GM23338 (cell line): ENCODE results near the gene ZNF709. TPM values are rescaled to one million over a fixed set of nuclear protein-coding genes. Genes with fewer than 3 reads are reported as not detected.
A peak's percentile ranks its signal among the peaks of the same experiment; 100 is the strongest.

Experiments
- ATAC-seq: fragments of 200-7000 bp; cut with Tn5 transposase; 3 replicates; pipeline ENCODE4 v1.9.1; 2020
- DNase-seq: peaks from one replicate; pipeline ENCODE4 v3.0.0-alpha.2; 2015; ENCODE audit warnings: low spot score
- H2AFZ ChIP-seq: fragments of 200-600 bp; sonication (generic); 2 replicates; pipeline ENCODE4 v1.8.0; 2016; ENCODE audit warnings: antibody characterized with exemption, mild to moderate bottlenecking, moderate library complexity
- H3F3A ChIP-seq: fragments of 200-600 bp; sonication (generic); replicated peaks from 2 replicates; pipeline ENCODE4 v1.8.0; 2017; ENCODE audit warnings: antibody characterized with exemption, mixed run types, low read depth
- H3K27ac ChIP-seq: fragments of 200-600 bp; sonication (generic); 2 replicates; pipeline ENCODE4 v1.6.1; 2016; ENCODE audit warnings: low read depth
- H3K27me3 ChIP-seq: fragments of 200-600 bp; sonication (generic); 2 replicates; pipeline ENCODE4 v1.8.0; 2016; ENCODE audit warnings: mild to moderate bottlenecking, mixed run types, moderate library complexity; ENCODE audit not compliant: insufficient read depth
- H3K36me3 ChIP-seq: fragments of 200-600 bp; sonication (generic); 2 replicates; pipeline ENCODE4 v1.8.0; 2016; ENCODE audit warnings: mild to moderate bottlenecking; ENCODE audit not compliant: insufficient read depth
- H3K4me1 ChIP-seq: fragments of 200-600 bp; sonication (generic); 2 replicates; pipeline ENCODE4 v1.8.0; 2016; ENCODE audit warnings: mild to moderate bottlenecking, moderate library complexity; ENCODE audit not compliant: insufficient read depth
- H3K4me2 ChIP-seq: fragments of 200-600 bp; sonication (generic); 2 replicates; pipeline ENCODE4 v1.7.1; 2017; ENCODE audit warnings: mixed run types
- H3K4me3 ChIP-seq: fragments of 200-600 bp; sonication (generic); 2 replicates; pipeline ENCODE4 v1.6.1; 2016; ENCODE audit warnings: mixed run types
- H3K79me2 ChIP-seq: fragments of 200-600 bp; sonication (generic); replicated peaks from 2 replicates; pipeline ENCODE4 v1.8.0; 2017; ENCODE audit warnings: mild to moderate bottlenecking; ENCODE audit not compliant: insufficient read depth
- H3K9me2 ChIP-seq: fragments of 200-600 bp; sonication (generic); 2 replicates; pipeline ENCODE4 v1.8.0; 2017; ENCODE audit not compliant: insufficient read depth
- H4K20me1 ChIP-seq: fragments of 200-600 bp; sonication (generic); replicated peaks from 2 replicates; pipeline ENCODE4 v1.8.0; 2017; ENCODE audit warnings: mild to moderate bottlenecking; ENCODE audit not compliant: insufficient read depth
- H3K27ac Mint-ChIP-seq: 2 replicates; pipeline ENCODE4 v1.8.0; 2020; ENCODE audit warnings: inconsistent platforms, mild to moderate bottlenecking, moderate library complexity, mixed read lengths
- H3K27me3 Mint-ChIP-seq: 3 replicates; pipeline ENCODE4 v1.8.0; 2022; ENCODE audit warnings: low read depth, mild to moderate bottlenecking, moderate library complexity, mixed read lengths, inconsistent platforms; ENCODE audit not compliant: insufficient read depth, poor library complexity
- H3K36me3 Mint-ChIP-seq: 3 replicates; pipeline ENCODE4 v1.8.0; 2021; ENCODE audit warnings: low read depth, mild to moderate bottlenecking, inconsistent platforms, moderate library complexity, mixed read lengths
- H3K4me1 Mint-ChIP-seq: 3 replicates; pipeline ENCODE4 v1.8.0; 2020; ENCODE audit warnings: mild to moderate bottlenecking, inconsistent platforms, mixed read lengths
- H3K4me3 Mint-ChIP-seq: 3 replicates; pipeline ENCODE4 v1.8.0; 2021; ENCODE audit warnings: moderate library complexity, mild to moderate bottlenecking, inconsistent platforms, mixed read lengths
- H3K9me3 Mint-ChIP-seq: 3 replicates; pipeline ENCODE4 v1.8.0; 2020; ENCODE audit warnings: moderate library complexity, mild to moderate bottlenecking, inconsistent platforms, mixed read lengths
- CREB1 ChIP-seq: fragments of 250-450 bp; sonication (Bioruptor Pico); IDR thresholded peaks from 2 replicates; pipeline ENCODE4 v1.5.0; 2020; ENCODE audit warnings: low read depth, mild to moderate bottlenecking, moderate library complexity
- EZH2 ChIP-seq: fragments of 200-600 bp; sonication (generic); IDR thresholded peaks from one replicate; pipeline ENCODE4 v1.8.0; 2017; ENCODE audit warnings: antibody characterized with exemption, mild to moderate bottlenecking, low read depth; ENCODE audit not compliant: unreplicated experiment
- EZH2phosphoT487 ChIP-seq: fragments of 200-600 bp; sonication (generic); IDR thresholded peaks from one replicate; pipeline ENCODE4 v1.8.1; 2018; ENCODE audit warnings: antibody characterized with exemption; ENCODE audit not compliant: unreplicated experiment
- JUNB ChIP-seq: IDR thresholded peaks from one replicate; pipeline ENCODE4 v1.6.1; 2016; ENCODE audit warnings: antibody characterized with exemption; ENCODE audit not compliant: unreplicated experiment
- NANOG ChIP-seq: IDR thresholded peaks from 2 replicates; pipeline ENCODE4 v1.6.1; 2016; ENCODE audit warnings: antibody characterized with exemption, borderline replicate concordance
- POLR2AphosphoS5 ChIP-seq: IDR thresholded peaks from 2 replicates; pipeline ENCODE4 v1.6.1; 2016; ENCODE audit warnings: antibody characterized with exemption, low read depth
- STAT1 ChIP-seq: IDR thresholded peaks from one replicate; pipeline ENCODE4 v1.6.1; 2016; ENCODE audit warnings: antibody characterized with exemption; ENCODE audit not compliant: unreplicated experiment
- ZNF114 ChIP-seq: fragments of 250-450 bp; sonication (Bioruptor Pico); IDR thresholded peaks from 2 replicates; pipeline ENCODE4 v1.5.0; 2020; ENCODE audit warnings: mild to moderate bottlenecking, moderate library complexity
- ZNF331 ChIP-seq: fragments of 250-450 bp; sonication (Bioruptor Pico); IDR thresholded peaks from 2 replicates; pipeline ENCODE4 v1.5.0; 2020; ENCODE audit warnings: low read depth, mild to moderate bottlenecking, moderate library complexity
- polyA plus RNA-seq: library from polyadenylated mRNA; unstranded; fragments of >200 nt; fragmentation: Nextera tagmentation; extraction: Ambion mirVana; gene quantifications from 2 replicates; pipeline ENCODE4 v1.2.1, GENCODE V29; 2016
- total RNA-seq: library from RNA; depleted of rRNA; stranded (reverse); fragments of >200 nt; shearing (Covaris generic); gene quantifications from 2 replicates; pipeline ENCODE4 v1.2.3, GENCODE V29; 2014
- TF ChIP-seq, protein P1 (sequence below): IDR thresholded peaks from one replicate; pipeline ENCODE4 v1.6.1; 2018; ENCODE audit warnings: antibody characterized with exemption; ENCODE audit not compliant: unreplicated experiment
- TF ChIP-seq, protein P2 (sequence below): fragments of 250-450 bp; sonication (Bioruptor Pico); IDR thresholded peaks from 2 replicates; pipeline ENCODE4 v1.5.0; 2020; ENCODE audit warnings: mild to moderate bottlenecking, moderate library complexity
- TF ChIP-seq, protein P3 (sequence below), 2 experiments: fragments of 200-600 bp in 1 of 2; sonication (generic) in 1 of 2; conservative IDR thresholded peaks; 2 replicates each; pipeline versions ENCODE4 v1.5.1 to v1.6.1; 2016 to 2017; ENCODE audit warnings: antibody characterized with exemption in 2 of 2, low read depth in 2 of 2, mild to moderate bottlenecking in 2 of 2, moderate library complexity in 1 of 2
- TF ChIP-seq, protein P4 (sequence below): IDR thresholded peaks from 2 replicates; pipeline ENCODE4 v1.6.1; 2016; ENCODE audit warnings: antibody characterized with exemption

Gene ZNF709
- total and polyA plus RNA-seq, 2 experiments from 2014 or later, result 0.94 to 1.8 TPM

DNA sequence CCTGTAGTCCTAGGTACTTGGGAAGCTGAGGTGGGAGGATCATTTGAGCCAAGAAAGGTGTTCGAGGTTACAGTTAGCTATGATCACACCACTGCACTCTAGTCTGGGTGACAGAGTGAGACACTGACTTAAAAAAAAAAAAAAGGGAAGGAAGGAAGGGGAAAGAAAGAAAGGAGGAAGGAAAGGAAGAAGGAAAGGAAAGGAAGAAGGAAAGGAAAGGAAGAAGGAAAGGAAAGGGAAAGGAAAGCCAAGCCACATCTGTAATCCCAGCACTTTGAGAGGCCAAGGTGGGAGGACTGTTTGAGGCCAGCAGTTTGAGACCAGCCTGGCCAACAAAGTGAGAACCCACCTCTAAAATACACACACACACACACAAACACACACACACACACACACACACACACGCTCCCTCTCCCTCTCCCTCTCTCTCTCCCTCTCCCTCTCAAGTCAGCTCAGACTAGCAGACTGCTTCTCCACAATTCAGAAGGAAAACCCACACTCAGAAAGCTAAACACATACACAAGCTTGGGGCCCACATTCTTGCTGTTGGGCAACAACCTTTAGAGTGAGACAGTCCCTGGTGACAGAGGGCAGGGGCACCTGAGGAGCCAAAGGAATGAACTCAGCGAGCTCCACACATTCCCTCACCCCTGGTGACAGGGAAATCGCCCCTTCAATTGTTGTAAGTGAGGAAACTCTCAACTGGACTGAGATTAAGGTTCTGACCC lies 2.7 kb downstream of the ZNF709 start:
- Histone ChIP-seq H3K27me3 (peaks cover 17% of the 10 kb centered on the region), H3K4me1 (peaks cover 13% of the 10 kb centered on the region; the same call in 1 of the 2 replicates), H4K20me1 (peaks cover 8% of the 10 kb centered on the region; the same call in 1 of the 2 replicates), H3K36me3 (no peaks in the 10 kb centered on the region), H3K4me3 (no peak overlapping the region), H3K79me2 (0 out of 2 replicates have a peak, but pooled peaks cover 3% of the 10 kb centered on the region), H3F3A (no peaks in the 10 kb centered on the region), H3K4me2 (no peak overlapping the region), H3K27ac (no peak overlapping the region), H2AFZ (no peak overlapping the region), H3K9me2 (no peaks in the 10 kb centered on the region)
- no peak overlapping the region for H3K4me3 Mint-ChIP-seq
- peaks cover 7% of the 10 kb centered on the region for H3K27me3 Mint-ChIP-seq
- peaks cover 10% of the 10 kb centered on the region; the same call in 2 of the 3 replicates for H3K4me1 Mint-ChIP-seq
- no peaks in the 10 kb centered on the region; the same call in 2 of the 3 replicates for H3K36me3 Mint-ChIP-seq
- peaks cover 4% of the 10 kb centered on the region; the same call in 2 of the 3 replicates for H3K9me3 Mint-ChIP-seq
- no peak for DNase-seq
- peak overlapping the region; percentile 13; the same call in 1 of the 2 replicates for H3K27ac Mint-ChIP-seq
- no peak for ATAC-seq
- no peak for TF ChIP-seq NANOG
- TF ChIP-seq JUNB, result no peak
- TF ChIP-seq, protein P1, sequence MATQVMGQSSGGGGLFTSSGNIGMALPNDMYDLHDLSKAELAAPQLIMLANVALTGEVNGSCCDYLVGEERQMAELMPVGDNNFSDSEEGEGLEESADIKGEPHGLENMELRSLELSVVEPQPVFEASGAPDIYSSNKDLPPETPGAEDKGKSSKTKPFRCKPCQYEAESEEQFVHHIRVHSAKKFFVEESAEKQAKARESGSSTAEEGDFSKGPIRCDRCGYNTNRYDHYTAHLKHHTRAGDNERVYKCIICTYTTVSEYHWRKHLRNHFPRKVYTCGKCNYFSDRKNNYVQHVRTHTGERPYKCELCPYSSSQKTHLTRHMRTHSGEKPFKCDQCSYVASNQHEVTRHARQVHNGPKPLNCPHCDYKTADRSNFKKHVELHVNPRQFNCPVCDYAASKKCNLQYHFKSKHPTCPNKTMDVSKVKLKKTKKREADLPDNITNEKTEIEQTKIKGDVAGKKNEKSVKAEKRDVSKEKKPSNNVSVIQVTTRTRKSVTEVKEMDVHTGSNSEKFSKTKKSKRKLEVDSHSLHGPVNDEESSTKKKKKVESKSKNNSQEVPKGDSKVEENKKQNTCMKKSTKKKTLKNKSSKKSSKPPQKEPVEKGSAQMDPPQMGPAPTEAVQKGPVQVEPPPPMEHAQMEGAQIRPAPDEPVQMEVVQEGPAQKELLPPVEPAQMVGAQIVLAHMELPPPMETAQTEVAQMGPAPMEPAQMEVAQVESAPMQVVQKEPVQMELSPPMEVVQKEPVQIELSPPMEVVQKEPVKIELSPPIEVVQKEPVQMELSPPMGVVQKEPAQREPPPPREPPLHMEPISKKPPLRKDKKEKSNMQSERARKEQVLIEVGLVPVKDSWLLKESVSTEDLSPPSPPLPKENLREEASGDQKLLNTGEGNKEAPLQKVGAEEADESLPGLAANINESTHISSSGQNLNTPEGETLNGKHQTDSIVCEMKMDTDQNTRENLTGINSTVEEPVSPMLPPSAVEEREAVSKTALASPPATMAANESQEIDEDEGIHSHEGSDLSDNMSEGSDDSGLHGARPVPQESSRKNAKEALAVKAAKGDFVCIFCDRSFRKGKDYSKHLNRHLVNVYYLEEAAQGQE, result no peak
- TF ChIP-seq, protein P2, sequence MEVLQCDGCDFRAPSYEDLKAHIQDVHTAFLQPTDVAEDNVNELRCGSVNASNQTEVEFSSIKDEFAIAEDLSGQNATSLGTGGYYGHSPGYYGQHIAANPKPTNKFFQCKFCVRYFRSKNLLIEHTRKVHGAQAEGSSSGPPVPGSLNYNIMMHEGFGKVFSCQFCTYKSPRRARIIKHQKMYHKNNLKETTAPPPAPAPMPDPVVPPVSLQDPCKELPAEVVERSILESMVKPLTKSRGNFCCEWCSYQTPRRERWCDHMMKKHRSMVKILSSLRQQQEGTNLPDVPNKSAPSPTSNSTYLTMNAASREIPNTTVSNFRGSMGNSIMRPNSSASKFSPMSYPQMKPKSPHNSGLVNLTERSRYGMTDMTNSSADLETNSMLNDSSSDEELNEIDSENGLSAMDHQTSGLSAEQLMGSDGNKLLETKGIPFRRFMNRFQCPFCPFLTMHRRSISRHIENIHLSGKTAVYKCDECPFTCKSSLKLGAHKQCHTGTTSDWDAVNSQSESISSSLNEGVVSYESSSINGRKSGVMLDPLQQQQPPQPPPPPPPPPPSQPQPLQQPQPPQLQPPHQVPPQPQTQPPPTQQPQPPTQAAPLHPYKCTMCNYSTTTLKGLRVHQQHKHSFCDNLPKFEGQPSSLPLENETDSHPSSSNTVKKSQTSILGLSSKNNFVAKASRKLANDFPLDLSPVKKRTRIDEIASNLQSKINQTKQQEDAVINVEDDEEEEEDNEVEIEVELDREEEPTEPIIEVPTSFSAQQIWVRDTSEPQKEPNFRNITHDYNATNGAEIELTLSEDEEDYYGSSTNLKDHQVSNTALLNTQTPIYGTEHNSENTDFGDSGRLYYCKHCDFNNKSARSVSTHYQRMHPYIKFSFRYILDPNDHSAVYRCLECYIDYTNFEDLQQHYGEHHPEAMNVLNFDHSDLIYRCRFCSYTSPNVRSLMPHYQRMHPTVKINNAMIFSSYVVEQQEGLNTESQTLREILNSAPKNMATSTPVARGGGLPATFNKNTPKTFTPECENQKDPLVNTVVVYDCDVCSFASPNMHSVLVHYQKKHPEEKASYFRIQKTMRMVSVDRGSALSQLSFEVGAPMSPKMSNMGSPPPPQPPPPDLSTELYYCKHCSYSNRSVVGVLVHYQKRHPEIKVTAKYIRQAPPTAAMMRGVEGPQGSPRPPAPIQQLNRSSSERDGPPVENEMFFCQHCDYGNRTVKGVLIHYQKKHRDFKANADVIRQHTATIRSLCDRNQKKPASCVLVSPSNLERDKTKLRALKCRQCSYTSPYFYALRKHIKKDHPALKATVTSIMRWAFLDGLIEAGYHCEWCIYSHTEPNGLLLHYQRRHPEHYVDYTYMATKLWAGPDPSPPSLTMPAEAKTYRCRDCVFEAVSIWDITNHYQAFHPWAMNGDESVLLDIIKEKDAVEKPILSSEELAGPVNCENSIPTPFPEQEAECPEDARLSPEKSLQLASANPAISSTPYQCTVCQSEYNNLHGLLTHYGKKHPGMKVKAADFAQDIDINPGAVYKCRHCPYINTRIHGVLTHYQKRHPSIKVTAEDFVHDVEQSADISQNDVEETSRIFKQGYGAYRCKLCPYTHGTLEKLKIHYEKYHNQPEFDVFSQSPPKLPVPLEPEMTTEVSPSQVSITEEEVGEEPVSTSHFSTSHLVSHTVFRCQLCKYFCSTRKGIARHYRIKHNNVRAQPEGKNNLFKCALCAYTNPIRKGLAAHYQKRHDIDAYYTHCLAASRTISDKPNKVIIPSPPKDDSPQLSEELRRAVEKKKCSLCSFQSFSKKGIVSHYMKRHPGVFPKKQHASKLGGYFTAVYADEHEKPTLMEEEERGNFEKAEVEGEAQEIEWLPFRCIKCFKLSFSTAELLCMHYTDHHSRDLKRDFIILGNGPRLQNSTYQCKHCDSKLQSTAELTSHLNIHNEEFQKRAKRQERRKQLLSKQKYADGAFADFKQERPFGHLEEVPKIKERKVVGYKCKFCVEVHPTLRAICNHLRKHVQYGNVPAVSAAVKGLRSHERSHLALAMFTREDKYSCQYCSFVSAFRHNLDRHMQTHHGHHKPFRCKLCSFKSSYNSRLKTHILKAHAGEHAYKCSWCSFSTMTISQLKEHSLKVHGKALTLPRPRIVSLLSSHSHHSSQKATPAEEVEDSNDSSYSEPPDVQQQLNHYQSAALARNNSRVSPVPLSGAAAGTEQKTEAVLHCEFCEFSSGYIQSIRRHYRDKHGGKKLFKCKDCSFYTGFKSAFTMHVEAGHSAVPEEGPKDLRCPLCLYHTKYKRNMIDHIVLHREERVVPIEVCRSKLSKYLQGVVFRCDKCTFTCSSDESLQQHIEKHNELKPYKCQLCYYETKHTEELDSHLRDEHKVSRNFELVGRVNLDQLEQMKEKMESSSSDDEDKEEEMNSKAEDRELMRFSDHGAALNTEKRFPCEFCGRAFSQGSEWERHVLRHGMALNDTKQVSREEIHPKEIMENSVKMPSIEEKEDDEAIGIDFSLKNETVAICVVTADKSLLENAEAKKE (CRISPR knock-in tag), result no peak
- TF ChIP-seq, protein P3, sequence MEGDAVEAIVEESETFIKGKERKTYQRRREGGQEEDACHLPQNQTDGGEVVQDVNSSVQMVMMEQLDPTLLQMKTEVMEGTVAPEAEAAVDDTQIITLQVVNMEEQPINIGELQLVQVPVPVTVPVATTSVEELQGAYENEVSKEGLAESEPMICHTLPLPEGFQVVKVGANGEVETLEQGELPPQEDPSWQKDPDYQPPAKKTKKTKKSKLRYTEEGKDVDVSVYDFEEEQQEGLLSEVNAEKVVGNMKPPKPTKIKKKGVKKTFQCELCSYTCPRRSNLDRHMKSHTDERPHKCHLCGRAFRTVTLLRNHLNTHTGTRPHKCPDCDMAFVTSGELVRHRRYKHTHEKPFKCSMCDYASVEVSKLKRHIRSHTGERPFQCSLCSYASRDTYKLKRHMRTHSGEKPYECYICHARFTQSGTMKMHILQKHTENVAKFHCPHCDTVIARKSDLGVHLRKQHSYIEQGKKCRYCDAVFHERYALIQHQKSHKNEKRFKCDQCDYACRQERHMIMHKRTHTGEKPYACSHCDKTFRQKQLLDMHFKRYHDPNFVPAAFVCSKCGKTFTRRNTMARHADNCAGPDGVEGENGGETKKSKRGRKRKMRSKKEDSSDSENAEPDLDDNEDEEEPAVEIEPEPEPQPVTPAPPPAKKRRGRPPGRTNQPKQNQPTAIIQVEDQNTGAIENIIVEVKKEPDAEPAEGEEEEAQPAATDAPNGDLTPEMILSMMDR (conservative IDR thresholded peaks at IDR 0.05; ENCODE audit: low read depth in 2 of 2), result no peak
- no peak for TF ChIP-seq EZH2
- no peak for TF ChIP-seq ZNF331 (CRISPR knock-in tag)
- no peak for TF ChIP-seq CREB1 (CRISPR knock-in tag)
- no peak for TF ChIP-seq EZH2phosphoT487
- TF ChIP-seq STAT1, result no peak
- TF ChIP-seq POLR2AphosphoS5, result no peak
- TF ChIP-seq ZNF114 (CRISPR knock-in tag), result no peak
- TF ChIP-seq, protein P4, sequence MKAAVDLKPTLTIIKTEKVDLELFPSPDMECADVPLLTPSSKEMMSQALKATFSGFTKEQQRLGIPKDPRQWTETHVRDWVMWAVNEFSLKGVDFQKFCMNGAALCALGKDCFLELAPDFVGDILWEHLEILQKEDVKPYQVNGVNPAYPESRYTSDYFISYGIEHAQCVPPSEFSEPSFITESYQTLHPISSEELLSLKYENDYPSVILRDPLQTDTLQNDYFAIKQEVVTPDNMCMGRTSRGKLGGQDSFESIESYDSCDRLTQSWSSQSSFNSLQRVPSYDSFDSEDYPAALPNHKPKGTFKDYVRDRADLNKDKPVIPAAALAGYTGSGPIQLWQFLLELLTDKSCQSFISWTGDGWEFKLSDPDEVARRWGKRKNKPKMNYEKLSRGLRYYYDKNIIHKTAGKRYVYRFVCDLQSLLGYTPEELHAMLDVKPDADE, result no peak
